GM21381 (cell line): ENCODE results near the gene SLC49A4.
"Not testable (repeated sequence)": the region's sequence is repeated elsewhere in the genome, so short reads cannot be mapped to it uniquely, and the experiment has no call there.

Experiments
- ATAC-seq: cut with Tn5 transposase; IDR thresholded peaks from one replicate; pipeline ENCODE4 v1.9.1; 2021; ENCODE audit warnings: mild to moderate bottlenecking, moderate library complexity; ENCODE audit not compliant: unreplicated experiment

The SLC49A4 gene, protein sequence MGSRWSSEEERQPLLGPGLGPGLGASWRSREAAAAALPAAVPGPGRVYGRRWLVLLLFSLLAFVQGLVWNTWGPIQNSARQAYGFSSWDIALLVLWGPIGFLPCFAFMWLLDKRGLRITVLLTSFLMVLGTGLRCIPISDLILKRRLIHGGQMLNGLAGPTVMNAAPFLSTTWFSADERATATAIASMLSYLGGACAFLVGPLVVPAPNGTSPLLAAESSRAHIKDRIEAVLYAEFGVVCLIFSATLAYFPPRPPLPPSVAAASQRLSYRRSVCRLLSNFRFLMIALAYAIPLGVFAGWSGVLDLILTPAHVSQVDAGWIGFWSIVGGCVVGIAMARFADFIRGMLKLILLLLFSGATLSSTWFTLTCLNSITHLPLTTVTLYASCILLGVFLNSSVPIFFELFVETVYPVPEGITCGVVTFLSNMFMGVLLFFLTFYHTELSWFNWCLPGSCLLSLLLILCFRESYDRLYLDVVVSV

DNA sequence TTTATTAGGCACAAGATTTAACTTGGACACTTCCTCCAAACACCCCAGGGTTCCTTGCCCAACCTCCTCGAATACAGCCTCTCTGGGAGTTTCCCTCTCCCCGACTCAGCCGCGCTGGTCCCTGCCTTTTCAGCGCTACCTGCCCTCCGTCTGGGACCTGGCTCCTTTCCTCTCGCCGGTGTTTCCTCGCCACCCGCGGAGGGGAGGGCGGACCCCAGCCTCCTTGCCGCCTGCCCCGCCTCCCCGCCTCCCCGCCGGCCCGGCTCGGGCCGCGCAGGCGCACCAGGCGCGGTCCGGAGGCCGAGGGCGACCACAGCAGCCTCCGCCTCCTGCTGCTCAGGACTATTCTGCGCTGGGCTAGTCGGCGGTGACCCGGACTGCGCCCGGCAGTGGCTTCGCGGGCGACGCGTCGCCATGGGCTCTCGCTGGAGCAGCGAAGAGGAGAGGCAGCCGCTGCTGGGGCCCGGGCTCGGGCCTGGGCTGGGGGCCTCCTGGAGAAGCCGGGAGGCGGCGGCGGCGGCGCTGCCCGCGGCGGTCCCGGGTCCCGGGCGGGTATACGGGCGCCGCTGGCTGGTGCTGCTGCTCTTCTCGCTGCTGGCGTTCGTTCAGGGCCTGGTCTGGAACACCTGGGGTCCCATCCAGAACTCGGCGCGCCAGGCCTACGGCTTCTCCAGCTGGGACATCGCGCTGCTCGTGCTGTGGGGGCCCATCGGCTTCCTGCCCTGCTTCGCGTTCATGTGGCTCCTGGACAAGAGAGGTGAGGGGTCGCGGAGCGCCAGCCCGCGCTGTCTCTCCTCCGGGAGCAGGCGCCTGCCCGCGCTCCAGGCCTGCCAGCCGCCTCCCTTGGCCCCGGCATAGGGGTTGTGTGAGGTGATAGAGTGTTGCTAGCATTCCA, at the start of gene SLC49A4:
SLC49A4 (plus strand) TSS at position 291 of the 895 bp plus-strand sequence; CDS start at position 415, 124 bp downstream.
- peak; percentile 75 for ATAC-seq

DNA sequence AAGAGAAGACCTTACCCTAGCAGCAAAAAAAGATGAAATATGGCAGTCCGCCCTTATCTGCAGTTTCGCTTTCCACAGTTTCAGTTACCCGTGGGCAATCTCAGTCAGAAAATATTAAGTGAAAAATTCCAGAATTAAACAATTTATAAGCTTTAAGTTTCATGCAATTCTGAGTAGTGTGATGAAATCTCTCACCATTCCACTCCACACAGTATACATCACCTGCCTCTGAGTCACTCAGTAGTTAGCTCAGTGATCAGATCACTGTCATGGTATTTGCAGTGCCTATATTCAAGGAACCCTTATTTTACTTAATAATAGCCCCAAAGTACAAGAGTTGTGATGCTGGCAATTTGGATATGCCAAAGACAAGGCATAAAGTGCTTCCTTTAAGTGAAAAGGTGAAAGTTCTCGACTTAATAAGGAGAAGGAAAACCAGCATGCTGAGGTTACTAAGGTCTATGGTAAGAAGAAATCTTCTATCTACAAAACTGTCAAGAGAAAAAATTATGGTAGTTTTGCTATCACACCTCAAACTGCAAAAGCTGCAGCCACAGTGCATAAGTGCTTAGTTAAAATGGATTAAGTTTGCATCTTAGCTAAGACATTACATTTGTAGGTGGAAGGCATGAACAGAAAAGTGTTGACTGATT, 49.4 kb upstream of the SLC49A4 start:
- ATAC-seq, result no peak

DNA sequence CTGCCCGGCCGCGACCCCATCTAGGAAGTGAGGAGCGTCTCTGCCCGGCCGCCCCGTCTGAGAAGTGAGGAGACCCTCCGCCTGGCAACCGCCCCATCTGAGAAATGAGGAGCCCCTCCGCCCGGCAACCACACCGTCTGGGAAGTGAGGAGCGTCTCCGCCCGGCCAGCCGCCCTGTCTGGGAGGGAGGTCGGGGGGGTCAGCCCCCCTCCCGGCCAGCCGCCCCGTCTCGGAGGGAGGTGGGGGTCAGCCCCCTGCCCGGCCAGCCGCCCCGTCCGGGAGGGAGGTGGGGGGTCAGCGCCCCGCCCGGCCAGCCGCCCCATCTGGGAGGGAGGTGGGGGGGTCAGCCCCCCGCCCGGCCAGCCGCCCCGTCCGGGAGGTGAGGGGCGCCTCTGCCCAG, 47.6 kb upstream of the SLC49A4 start:
- ATAC-seq, result not testable (repeated sequence)

DNA sequence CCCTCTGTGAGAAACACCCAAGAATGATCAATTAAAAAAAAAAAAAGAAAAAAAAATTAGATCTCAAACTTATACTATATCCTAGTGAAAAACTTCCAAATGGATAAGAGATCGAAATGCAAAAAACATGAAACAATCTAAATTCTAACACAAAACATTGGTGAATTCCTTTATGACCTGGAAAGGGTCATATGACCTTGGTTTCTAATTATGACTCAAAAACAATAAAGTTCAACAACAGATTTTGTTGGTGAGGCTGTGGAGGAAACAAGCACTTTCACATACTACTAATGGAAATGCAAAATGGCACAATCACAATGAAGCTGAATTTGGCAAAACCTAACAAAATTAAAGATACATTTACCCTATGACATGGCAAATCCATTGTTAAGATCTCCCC, 46.5 kb upstream of the SLC49A4 start:
- ATAC-seq, result no peak

DNA sequence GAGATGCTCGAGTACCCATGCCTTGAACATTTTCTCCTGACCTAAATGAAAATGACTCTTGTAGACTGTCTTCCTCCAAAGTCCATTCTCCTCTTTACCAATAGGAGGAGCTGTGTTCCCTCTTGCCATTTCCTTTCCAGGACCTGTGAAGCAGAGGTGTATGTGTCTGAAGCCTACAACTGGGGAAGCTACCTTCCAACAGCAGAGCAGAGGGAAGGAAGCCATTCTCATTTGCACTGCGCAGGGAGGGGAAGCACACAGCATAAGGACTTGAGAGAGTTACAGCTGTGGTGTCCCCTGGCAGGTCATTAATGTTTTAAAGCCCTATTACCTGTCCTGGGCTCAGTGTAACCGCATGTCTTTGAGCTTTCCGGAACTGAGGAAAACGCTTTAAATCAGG, 39.9 kb upstream of the SLC49A4 start:
- ATAC-seq, result peak; percentile 51

DNA sequence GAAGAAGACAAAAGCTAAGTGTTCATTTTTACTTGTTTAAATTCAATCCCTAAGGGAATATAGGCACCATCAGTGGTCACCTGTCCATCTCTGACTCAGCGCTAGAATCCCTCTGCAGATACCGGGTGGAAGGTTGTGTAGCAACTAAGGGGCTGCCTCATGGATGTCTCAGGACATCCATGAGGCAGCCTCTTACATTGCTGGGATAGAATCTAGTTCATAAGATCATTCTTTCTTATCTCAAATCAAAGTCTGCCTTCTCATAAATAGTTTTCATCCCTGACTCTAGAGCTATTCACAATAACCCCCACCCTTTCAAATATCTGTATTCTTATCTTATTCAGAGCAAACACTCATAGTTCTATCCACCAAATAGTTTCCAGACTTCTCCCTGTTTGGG, 39.4 kb upstream of the SLC49A4 start:
- no peak for ATAC-seq

DNA sequence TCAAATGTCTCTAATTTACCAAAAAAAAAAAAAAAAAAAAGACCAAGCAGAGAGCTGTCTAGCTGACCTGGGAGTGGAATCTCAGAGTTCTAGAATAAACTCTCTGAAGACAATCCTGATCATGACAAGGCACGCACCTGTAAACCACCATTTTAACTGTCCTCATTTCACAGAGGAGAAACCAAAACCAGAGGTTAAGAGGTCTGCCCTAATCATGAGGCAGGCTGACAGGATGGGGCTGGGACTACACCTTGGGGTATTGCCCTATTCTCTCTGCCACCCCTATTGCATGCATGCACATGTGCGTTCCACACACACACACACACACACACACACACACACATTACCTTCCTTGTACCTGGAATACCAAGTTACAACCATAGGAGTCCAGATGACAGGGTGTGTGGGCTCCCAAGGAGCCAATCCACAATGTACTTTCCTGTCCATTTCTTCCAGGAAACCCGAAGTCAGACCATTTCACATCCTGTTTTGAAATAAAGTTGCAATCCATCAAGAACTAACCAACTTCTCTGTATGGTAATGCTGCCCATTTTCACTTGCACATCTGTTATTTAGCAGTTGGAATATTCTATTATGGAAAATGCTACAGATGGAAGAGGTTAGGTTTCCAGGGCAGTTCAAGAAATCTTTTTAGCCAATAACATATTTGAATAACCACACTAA, 35.9 kb upstream of the SLC49A4 start:
- ATAC-seq, result no peak

DNA sequence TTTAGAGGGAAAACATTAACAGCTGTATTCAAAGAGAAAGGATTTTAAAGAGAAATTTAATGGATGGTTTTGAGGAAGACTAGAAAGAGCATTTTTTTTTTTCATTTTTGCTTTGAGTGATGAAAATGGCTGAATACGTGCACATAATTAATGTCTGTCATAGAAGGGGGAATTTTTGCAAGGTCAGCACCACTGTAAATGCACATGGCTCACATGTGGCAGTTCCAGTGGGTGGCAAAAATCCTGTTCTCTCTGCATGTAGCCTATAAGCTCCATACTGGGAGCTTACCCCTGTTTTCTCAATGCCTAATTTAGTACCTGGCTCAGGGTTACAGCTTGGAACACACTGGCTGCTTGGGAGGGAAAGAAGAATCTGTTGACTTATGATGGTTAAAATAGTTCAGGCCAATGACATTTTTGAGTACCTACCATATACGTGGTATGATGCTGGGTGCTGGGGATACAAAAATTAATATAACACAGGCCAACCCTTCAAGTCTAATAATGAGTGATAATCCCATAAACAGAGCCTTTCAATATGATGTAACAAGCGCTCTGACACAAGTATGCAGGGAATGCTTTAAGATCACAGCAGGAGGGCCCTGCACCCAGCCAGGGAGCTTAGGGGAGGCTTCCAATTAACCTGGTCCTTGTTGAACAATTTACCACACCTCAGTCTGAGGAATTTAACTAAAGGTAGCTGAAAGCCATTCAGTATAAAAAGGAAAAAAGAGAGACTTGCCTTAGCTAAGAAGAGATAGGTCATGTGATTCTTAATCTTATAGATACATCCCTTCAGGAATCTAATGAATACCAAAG, 34.2 kb upstream of the SLC49A4 start:
- ATAC-seq, result no peak

DNA sequence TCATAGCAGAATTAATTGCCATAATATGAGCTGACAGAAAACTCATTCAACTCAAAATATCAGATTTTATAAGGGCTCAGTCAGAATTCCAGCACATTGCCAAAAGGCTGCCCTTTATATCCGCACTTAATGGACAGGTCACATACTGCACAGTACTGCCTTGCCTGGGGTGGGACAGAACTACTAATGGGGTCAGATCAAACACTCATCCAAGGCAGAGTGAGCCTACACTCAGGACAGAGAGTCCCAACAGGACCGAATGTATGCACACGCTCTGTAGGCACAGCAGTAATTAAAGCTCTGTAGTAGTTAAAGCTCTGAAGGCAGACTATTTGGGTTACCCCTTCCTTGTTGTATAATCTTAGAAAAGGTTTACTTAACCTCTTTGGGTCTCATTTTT, 28.4 kb upstream of the SLC49A4 start:
- ATAC-seq, result no peak

DNA sequence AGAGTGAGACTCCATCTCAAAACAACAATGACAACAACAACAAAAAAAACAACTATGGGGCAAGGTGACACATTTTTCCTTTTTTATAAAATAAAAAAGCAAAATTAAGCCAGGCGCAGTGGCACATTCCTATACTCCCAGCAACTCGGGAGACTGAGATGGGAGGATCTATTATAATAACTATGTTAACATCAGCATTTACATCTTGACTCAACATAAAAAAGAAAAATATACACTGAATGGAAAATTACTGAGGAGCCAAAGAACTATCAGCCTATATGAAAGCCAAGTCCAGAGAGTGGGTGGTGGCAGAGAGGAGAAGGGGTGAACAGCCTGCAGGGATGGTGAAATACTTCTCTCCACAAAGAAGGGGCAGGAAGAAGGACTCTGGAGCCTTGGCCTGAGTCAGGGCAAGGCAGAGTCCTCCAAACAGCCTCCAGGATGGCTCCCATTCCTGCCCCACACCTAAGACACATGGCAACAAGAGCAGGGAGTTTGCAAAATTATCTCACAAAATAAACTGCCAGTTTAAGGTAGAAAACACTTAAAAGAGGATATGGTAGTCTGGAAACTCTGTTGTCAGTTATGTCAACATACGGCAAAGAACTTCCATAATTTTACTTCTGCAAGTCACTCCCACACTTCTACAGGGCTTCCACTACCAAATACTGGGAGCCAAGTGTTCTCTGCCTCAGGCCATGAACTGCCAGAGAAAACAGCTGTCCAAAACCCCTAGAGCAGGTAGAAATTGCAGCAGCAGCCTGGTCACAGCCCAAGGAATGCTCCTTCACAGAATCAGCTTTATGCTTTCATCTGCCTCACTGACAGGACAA, 27.1 kb upstream of the SLC49A4 start:
- no peak for ATAC-seq

DNA sequence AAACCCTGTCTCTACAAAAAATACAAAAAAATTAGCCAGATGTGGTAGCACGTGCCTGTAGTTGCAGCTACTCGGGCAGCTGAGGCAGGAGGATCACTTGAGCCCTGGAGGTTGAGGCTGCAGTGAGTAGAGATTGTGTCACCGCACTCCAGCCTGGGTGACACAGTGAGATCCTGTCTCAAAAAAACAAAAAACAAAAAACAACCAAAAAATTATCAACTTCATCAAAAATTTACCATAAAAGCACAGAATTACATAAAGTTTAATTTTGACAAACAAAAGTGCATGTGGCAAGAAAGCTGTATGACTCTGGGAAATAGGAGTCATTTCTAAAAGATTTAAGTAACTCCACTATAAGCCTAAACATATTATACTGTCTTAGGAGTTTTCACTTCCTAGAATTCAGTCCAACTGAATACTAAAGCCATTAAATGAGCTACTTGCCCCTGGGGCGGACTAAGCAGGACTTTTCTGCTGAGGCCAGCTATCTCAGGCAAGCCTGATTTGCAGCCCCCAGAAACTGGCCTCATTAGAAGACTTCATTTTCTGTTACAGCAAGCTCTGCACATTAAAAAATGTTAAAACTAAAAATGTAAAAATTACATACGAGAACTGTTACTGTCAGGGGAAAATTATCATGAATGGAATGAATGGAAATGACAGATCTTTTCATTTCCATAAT, 24.2 kb upstream of the SLC49A4 start:
- no peak for ATAC-seq

DNA sequence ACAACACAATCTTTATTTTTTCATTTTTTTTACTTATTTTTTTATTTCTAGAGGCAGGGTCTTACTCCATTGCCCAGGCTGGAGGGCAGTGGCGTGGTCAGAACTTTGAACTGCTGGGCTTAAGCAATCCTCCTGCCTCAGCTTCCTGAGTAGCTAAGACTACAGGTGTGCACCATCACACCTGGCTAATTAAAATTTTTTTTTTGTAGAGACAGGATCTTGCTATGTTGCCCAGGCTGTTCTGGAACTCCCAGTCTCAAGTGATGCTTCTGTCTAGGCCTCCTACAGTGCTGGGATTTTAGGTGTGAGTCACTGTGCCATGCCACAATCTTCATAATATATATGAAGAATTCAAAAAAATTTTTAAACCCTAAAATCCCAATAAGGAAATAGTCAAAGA, 22.0 kb upstream of the SLC49A4 start:
- no peak for ATAC-seq

DNA sequence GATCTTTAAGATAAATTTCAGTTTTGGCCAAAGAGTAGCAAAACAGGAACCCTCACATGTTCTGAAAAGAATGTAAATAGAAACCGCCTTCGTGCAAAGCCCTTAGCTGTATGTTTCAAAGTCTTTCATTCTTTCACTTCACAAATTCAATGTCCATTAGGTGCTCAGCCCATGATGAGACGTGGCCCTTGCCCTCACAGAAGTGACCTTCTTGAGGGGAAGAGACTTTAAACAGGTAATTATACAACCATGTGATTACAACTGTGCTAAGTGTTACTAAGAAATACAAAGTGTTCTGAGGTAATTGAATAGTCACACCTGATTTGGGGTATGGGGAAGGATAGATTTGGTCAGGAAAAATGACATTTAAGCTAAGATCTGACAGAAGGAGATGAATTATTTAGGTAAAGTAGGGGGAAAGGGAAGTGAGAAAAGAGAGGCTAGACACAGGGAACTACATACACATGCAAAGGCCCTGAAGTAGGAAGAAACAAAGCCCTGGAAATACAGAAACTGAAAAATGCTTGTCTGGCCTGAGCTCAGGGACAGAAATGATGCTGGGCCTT, 20.8 kb upstream of the SLC49A4 start:
- no peak for ATAC-seq

DNA sequence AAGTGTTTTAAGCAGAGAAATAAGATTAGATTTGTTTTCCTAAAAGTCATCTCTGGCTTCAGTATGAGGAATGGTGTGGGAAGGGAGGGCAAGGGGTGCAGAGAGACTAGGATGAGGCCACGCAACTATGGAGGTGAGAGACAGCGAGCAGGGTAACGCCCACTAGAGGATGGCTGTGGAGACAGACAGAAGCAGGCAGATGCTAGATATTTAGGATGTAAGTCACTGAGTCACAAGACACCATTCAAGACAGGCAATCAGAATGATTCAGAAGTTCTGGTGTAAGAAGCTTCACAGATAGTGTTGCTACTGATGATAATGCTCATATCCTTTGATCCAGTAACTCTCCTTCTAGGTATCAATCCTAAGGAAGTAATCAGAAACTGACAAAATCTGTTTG, 20.3 kb upstream of the SLC49A4 start:
- ATAC-seq, result no peak

DNA sequence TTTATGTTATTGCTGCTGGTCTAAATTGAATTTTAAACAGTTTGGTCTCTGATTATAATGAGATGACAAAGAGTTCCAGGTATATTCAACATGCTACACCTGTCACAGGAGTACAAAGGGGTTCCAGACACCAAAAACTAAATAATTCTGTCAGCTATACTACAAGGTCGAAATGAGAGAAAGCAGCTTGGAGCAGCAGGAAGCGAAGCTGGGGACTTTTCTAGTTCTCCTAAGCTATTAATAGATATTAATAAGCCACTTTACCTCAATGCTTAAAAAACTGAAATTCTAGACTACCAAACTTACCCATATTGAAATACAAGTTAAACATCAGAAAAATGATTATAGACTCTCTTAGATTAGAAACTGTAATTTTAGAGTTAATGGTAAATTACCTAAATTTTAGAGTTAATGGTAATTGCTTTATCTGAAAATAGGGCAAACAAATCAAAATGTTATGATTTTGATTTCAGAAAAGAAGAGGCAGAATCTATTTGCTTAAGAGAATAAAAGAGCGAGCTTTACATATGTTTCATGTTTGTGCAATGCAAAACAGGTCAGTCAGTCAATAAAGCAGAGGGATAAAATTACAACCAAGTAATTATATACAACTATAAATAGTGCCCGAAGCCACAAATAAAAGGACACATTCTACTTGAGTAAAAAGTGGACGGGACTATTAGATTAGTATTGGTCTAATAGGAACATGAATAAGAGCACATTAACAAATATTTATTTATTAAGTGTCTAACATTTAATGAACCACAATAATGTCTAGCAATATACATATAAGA, 18.0 kb upstream of the SLC49A4 start:
- no peak for ATAC-seq

DNA sequence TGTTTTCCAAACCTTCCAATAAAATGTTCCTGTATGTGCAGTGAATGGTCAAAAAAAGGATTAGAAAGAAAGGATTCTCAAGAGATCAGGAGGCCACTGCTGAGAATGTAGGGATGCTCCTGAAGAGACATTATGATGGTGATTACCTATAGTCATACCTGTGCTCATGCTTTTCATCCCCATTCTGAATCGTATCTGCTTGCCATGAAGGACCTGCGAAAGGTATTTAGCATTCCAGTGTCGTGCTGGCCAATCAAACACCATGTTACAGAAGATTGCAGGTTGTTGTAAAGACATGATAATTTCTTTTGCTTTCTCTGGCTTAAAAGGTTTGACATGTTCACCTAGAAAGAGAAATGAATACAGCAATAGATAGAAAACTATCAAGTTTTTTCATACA, 17.3 kb upstream of the SLC49A4 start:
- ATAC-seq, result no peak

DNA sequence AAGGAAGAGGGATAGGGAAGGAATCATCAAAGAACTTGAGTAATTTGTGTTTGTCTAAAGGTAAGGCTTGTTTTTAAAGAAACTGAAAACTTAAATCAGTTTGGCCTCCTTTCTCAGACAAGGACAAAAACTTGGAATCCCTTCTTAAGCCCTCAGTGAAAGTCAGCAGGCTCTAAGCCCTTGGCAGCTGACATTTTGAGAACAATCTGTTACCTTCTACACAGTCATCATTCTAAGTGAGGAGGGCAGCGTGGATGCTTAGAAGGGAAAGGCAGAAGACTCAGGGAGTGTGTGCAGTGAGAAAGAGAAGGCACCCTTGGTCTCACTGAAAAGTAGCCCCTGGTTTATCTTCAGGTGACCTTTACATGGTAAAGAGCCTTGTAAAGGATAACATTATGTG, 12.1 kb upstream of the SLC49A4 start:
- no peak for ATAC-seq
